Thoracic aorta (tissue), 2 donors: Measurements from ENCODE around the gene ERGIC2. TPM values are rescaled to one million over a fixed set of nuclear protein-coding genes. Genes with fewer than 3 reads are reported as not detected.

Source experiments
- ATAC-seq: fragments of 150-250 bp; one replicate; pipeline ENCODE4 v1.8.0; 2017; ENCODE audit warnings: low read depth; ENCODE audit not compliant: insufficient number of reproducible peaks, low FRiP score
- DNase-seq: peaks from one replicate; pipeline ENCODE4 v3.0.0-alpha.2; 2020; ENCODE audit warnings: low spot score
- H3K27ac ChIP-seq, 2 donors: fragments of 200-600 bp; sonication (generic); 1 replicate in 1 of 2; 2 replicates in 1 of 2; pipeline ENCODE4 v1.5.1; 2016; ENCODE audit warnings: mild to moderate bottlenecking in 2 of 2, moderate library complexity in 2 of 2
- H3K27me3 ChIP-seq: fragments of 200-600 bp; sonication (generic); replicated peaks from 2 replicates; pipeline ENCODE4 v1.6.0; 2016; ENCODE audit warnings: mild to moderate bottlenecking; ENCODE audit not compliant: insufficient read depth
- H3K36me3 ChIP-seq: fragments of 200-600 bp; sonication (generic); one replicate; pipeline ENCODE4 v1.5.1; 2016
- H3K4me1 ChIP-seq, 2 donors: fragments of 200-600 bp; sonication (generic); 1 replicate in 1 of 2; 2 replicates in 1 of 2; pipeline versions ENCODE4 v1.5.1 to v1.6.0; 2016; ENCODE audit warnings: low read depth in 2 of 2, mild to moderate bottlenecking in 1 of 2; ENCODE audit not compliant: control insufficient read depth in 1 of 2
- H3K4me3 ChIP-seq: fragments of 200-600 bp; sonication (generic); 2 replicates; pipeline ENCODE4 v1.5.1; 2016; ENCODE audit warnings: mild to moderate bottlenecking
- H3K9me3 ChIP-seq: fragments of 200-600 bp; sonication (generic); 2 replicates; pipeline ENCODE4 v1.5.1; 2016
- total RNA-seq, 2 donors: library from RNA; depleted of rRNA; stranded (reverse); fragments of >200 nt; gene quantifications; one replicate each; pipeline versions ENCODE4 v1.1.0 to v1.2.3, GENCODE V29; 2016
- TF ChIP-seq, protein P1 (sequence below): fragments of 200-600 bp; sonication (generic); IDR thresholded peaks from one replicate; pipeline ENCODE4 v1.5.1; 2019; ENCODE audit warnings: antibody characterized with exemption

The ERGIC2 gene
- total RNA-seq, 2 donors from 2014 or later: 61.3 to 67.3 TPM

DNA sequence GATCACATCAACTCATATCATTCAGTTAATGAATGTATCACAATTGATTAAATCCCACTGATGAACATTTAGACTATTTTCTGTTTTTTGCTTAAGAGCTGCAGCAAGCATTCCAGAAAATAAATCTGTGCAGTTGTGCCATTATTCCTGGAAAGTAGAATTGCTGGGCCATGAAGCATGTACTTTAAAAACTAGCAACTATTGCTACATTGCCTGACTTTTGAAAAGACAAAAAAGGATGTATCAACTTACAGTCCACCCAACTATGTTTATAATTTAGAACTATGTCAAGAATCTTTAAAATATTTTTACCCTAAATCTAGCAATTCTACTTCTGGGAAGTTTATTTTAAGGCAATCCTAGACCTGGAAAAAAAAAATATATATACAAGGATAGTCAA lies 33.4 kb upstream of the ERGIC2 start:
- DNase-seq (no peak), ATAC-seq (no peak)
- Histone ChIP-seq H3K27me3 (no peaks in the 10 kb centered on the region), H3K4me1 (no peaks in the 10 kb centered on the region), H3K4me3 (no peak overlapping the region), H3K27ac (no peak overlapping the region), H3K9me3 (no peaks in the 10 kb centered on the region), H3K36me3 (no peaks in the 10 kb centered on the region)
- TF ChIP-seq, protein P1, sequence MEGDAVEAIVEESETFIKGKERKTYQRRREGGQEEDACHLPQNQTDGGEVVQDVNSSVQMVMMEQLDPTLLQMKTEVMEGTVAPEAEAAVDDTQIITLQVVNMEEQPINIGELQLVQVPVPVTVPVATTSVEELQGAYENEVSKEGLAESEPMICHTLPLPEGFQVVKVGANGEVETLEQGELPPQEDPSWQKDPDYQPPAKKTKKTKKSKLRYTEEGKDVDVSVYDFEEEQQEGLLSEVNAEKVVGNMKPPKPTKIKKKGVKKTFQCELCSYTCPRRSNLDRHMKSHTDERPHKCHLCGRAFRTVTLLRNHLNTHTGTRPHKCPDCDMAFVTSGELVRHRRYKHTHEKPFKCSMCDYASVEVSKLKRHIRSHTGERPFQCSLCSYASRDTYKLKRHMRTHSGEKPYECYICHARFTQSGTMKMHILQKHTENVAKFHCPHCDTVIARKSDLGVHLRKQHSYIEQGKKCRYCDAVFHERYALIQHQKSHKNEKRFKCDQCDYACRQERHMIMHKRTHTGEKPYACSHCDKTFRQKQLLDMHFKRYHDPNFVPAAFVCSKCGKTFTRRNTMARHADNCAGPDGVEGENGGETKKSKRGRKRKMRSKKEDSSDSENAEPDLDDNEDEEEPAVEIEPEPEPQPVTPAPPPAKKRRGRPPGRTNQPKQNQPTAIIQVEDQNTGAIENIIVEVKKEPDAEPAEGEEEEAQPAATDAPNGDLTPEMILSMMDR: no peak

DNA sequence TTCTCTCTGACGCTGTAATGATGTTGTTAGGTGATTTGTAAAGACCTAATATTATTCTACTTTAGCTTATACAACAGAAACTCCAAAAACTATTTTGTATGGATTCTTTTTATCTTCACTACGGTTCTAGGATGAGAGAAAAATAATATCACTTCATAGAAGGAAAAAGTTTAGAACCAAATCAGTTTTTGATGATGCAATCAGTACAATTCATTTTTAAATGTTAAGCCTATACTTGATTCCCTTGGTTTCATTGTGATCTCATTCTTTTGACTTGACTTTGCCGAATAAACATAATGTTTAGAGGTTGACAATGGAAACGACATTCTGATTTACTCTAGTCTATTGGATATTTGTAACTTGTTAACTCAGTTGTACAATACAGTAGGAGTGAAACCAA lies 24.6 kb upstream of the ERGIC2 start:
- Histone ChIP-seq H3K9me3 (no peaks in the 10 kb centered on the region), H3K27me3 (no peaks in the 10 kb centered on the region), H3K4me3 (no peak overlapping the region), H3K4me1 (no peaks in the 10 kb centered on the region), H3K27ac (no peak overlapping the region), H3K36me3 (no peaks in the 10 kb centered on the region)
- TF ChIP-seq, protein P1: no peak
- no peak for DNase-seq
- ATAC-seq: no peak

DNA sequence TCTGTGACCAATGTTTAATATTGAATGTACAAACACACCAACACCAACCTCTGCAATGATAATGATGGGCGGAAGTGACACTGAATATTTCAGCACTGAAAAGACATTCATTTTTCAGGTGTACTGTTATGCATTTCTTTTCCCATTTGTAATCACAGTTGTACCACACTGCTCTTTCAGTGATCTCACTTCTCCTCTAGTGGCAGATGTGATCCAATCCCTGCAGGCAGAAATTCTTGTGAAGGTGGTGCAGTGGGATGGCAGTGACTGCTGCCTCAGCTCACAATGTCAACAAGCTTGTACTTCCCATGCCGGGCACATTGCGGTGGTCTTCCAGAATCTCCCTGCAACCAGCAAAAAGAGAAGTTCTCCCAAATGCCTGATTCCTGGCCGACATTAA lies 23.0 kb upstream of the ERGIC2 start:
- DNase-seq: no peak
- Histone ChIP-seq H3K36me3 (no peaks in the 10 kb centered on the region), H3K27ac (no peak overlapping the region), H3K4me3 (no peak overlapping the region), H3K27me3 (no peaks in the 10 kb centered on the region), H3K9me3 (no peaks in the 10 kb centered on the region), H3K4me1 (no peaks in the 10 kb centered on the region)
- ATAC-seq: no peak
- TF ChIP-seq, protein P1: no peak

DNA sequence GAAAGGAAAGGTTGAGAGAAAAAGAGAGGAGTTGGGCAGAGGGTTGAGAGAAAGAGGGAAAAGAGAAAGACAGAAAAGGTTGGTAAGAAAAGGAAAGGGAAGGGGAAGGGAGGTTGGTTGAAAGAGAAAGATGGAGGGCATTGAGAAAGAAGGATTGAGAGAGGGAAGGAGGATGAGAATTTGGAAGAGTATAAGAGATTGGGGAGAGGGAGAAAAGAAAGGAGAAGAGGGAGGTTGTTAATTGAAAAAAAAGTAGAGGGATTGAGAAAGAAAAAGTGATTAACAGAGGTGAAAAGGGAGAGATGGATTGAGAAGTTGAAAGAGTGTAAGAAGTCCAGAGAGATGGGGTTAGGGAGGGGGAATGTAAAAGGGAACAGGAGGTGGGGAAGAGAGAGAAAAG lies 21.5 kb upstream of the ERGIC2 start:
- Histone ChIP-seq H3K27ac (no peak overlapping the region), H3K9me3 (no peaks in the 10 kb centered on the region), H3K36me3 (no peaks in the 10 kb centered on the region), H3K4me3 (no peak overlapping the region), H3K27me3 (no peaks in the 10 kb centered on the region), H3K4me1 (no peaks in the 10 kb centered on the region)
- DNase-seq: no peak
- ATAC-seq: no peak
- TF ChIP-seq, protein P1: no peak

DNA sequence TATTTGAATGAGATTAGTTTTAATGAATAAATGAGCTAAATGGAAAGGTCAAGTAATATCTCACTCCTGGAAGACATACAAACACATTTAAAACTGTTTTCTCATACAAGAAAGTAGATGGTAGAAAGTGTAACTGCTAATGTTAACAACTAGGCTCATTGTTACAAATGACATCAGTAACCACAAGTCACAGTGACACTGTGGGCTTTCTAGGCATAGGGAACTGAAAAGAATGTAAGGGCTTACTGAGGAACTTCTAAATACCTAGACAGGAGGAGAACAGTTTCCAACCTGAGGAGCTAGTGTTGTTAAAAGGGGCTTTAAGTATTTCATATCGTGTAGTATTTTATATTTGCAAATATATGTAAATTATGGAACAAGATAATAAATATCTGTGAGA lies 17.5 kb upstream of the ERGIC2 start:
- Histone ChIP-seq H3K27ac (no peak overlapping the region), H3K36me3 (no peaks in the 10 kb centered on the region), H3K4me1 (no peaks in the 10 kb centered on the region), H3K9me3 (no peaks in the 10 kb centered on the region), H3K4me3 (no peak overlapping the region), H3K27me3 (no peaks in the 10 kb centered on the region)
- TF ChIP-seq, protein P1: no peak
- DNase-seq (no peak), ATAC-seq (no peak)
